ENCODE measurements around the gene SH3BGRL3.
"Not testable (repeated sequence)": the region's sequence is repeated elsewhere in the genome, so short reads cannot be mapped to it uniquely, and the experiment has no call there.

SH3BGRL3 gene

DNA sequence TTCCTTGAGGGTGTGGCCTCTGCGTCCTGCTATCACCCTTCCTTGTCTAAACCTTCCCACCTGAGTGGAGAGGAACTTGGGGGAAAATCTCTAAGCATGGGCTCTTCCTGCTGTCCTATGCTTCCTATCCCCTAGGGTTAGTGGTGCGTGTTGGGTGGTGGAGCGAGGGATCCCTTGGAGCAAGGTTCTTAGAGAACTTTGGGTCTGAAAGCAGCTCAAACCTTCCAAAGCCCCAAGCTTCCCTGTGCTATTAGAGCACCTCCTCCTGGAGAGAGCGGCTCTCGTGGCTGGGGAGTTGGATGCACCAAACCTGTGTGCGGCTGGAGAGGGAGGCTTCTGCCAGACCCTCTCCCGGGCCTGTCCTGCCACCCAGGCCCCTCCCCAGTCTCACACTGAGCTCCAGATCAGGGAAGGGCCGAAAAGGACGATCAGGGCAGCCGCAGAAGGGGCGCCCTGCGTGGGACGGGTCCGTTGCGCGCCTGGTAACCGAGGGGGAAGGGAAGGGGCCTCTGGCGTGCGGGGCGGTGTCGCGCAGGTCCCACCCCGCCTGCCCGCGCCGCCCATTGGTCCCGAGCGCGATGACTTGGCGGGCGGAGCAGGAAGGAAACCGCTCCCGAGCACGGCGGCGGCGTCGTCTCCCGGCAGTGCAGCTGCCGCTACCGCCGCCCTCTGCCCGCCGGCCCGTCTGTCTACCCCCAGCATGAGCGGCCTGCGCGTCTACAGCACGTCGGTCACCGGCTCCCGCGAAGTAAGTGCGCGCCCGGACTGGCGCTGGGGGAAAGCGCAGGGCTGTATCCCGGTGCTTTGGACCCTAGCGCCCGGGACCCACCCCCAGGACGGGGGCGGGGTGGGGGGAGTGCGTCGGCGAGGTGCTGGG, at the start of gene SH3BGRL3:
TSS of gene SH3BGRL3 (plus strand) at position 631 of the 877 bp plus-strand sequence. CDS start at position 701, 70 bp downstream.
- DNase-seq (ENCODE audit: low read depth in 2 of 2) = peak; percentile 52 to 60

GRCh38 chr1:26230682-26231081, 49.2 kb upstream of the SH3BGRL3 start:
- not testable (repeated sequence) for DNase-seq (ENCODE audit: low read depth in 2 of 2)

GRCh38 chr1:26233903-26234643, 45.8 kb upstream of the SH3BGRL3 start, which contains the start of gene CEP85:
Gene CEP85, plus strand, starts transcription at chr1:26234200. Its CDS starts 5,584 bp downstream, at chr1:26239784.
- DNase-seq (ENCODE audit: low read depth in 2 of 2) = peak; percentile 93 to 94

GRCh38 chr1:26234644-26235370, 45.1 kb upstream of the SH3BGRL3 start:
- no peak for DNase-seq (ENCODE audit: low read depth in 2 of 2)

GRCh38 chr1:26237230-26237966, 42.5 kb upstream of the SH3BGRL3 start:
- DNase-seq (ENCODE audit: low read depth in 2 of 2) = no peak

GRCh38 chr1:26239936-26240335, 40.0 kb upstream of the SH3BGRL3 start:
- no peak for DNase-seq (ENCODE audit: low read depth in 2 of 2)

DNA sequence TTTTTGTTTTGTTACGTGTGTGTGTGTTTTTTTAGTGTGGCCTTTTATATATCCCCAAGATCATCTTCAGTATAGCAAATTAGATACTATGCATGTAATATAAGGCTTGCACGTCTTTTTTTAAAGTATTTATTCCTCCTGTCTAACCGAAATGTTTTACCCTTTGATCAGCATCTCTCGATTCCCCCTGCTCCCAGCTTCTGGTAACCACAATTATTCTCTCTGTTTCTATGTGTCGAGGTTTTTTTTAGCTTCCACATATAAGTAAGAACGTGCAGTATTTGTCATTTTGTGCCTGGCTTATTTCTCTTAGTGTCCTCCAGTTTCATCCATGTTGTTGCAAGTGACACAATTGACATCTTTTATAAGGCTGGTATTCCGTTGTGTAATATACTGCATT, 27.2 kb upstream of the SH3BGRL3 start:
- DNase-seq (ENCODE audit: low read depth in 2 of 2) = no peak

DNA sequence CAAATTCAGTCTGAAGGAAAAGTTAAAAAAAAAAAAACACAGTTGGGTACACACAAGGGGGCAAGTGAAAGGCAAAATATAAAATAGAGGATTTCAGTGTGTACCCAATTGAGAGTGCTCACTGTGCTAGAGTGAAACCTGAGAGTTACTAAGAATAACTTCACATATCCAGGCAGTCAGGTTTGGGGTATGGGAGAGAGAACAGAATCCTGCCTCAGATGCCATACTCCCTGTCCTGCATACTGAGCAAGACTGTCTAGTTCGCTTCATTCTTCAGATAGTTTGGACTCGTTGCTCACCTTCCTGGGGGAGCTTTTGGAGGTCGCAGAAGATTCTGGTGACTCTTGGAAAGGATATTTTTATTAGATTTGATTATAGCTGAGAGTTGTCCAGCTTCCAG, 25.5 kb upstream of the SH3BGRL3 start:
- no peak for DNase-seq (ENCODE audit: low read depth in 2 of 2)

DNA sequence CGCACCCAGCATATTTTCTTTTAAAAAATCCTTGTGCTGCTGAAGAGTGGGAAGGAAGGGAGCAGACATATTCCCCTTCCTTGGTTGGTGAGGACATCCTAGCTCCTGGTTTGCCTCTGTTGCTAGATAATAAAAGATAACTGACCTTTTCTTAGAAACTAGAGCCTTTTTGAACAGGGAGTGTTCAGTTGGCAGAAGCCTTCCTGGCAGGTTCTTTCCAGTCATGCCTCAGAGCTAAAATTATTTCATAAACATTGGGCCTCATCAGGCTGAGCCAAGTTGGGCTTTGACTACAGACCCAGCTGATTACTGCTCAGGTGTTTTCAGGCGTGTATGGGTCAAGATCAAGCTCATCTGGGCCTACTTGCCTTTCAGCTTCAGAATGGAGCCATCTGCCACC, 22.7 kb upstream of the SH3BGRL3 start:
- DNase-seq (ENCODE audit: low read depth in 2 of 2) = no peak

DNA sequence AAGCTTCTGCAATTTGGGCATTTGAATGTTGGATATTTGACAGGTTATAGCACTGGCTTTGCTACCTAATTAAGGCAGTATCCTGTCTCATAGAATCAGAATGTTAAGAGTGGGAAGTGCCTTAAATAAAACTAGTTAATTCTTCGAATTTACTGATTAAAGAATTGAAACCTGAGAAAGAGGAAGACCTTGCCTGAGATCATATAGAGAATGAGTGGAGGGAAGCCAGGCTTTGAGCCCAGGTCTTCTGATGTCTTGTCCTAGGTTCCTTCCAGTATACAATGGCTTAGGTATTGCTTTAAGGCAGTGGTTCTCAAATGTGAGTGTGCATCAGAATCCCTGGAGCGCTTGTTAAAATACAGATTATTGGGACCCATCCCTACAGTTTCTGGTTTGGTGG, 20.9 kb upstream of the SH3BGRL3 start:
- DNase-seq (ENCODE audit: low read depth in 2 of 2) = no peak

GRCh38 chr1:26259578-26259977, 20.3 kb upstream of the SH3BGRL3 start:
- no peak for DNase-seq (ENCODE audit: low read depth in 2 of 2)

GRCh38 chr1:26263212-26263611, 16.7 kb upstream of the SH3BGRL3 start:
- DNase-seq (ENCODE audit: low read depth in 2 of 2) = no peak

GRCh38 chr1:26265405-26265804, 14.5 kb upstream of the SH3BGRL3 start:
- no peak for DNase-seq (ENCODE audit: low read depth in 2 of 2)

GRCh38 chr1:26268290-26269197, 11.3 kb upstream of the SH3BGRL3 start:
- no peak for DNase-seq (ENCODE audit: low read depth in 2 of 2)

GRCh38 chr1:26269198-26269550, 10.7 kb upstream of the SH3BGRL3 start:
- DNase-seq (ENCODE audit: low read depth in 2 of 2) = no peak

- no peak for DNase-seq (ENCODE audit: low read depth in 2 of 2)
These were observed 5.0 kb upstream of the SH3BGRL3 start for GRCh38 chr1:26274801-26275425.

GRCh38 chr1:26275580-26276431, 4.1 kb upstream of the SH3BGRL3 start:
- peak; percentile 83 to 84 for DNase-seq (ENCODE audit: low read depth in 2 of 2)

DNA sequence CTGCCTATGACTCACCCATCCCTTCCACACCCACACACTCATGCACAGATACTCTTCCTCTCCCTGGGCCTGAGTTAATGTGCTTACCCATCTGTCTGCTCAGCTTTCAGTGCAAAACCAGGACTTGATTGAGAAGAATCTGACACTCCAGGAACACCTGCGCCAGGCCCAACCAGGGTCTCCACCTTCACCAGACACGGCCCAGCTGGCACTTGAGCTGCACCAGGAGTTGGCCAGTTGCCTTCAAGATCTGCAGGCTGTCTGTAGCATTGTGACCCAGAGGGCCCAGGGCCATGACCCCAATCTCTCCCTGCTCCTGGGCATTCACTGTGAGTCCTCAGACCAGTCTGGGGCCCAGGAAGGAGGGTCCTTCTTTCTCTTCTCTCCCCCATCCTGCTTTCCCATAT, 3.5 kb upstream of the SH3BGRL3 start:
- no peak for DNase-seq (ENCODE audit: low read depth in 2 of 2)

GRCh38 chr1:26277261-26277661, 2.6 kb upstream of the SH3BGRL3 start:
- DNase-seq (ENCODE audit: low read depth in 2 of 2) = no peak
